ENCODE results near the gene COG6.

Gene COG6

GRCh38 chr13:39655569-39656324 is at the start of gene COG6:
TSS of gene COG6 (plus strand) at chr13:39655662. CDS start at chr13:39655727, 65 bp downstream.
- peak; percentile 87 for DNase-seq

GRCh38 chr13:39605677-39606320 is 49.7 kb upstream of the COG6 start:
- DNase-seq = no peak

GRCh38 chr13:39607876-39608275 is 47.6 kb upstream of the COG6 start:
- DNase-seq = no peak

- peak; percentile 41 for DNase-seq
These were observed 43.3 kb upstream of the COG6 start for GRCh38 chr13:39612023-39612637.

GRCh38 chr13:39616087-39616694 is 39.3 kb upstream of the COG6 start:
- no peak for DNase-seq

- no peak for DNase-seq
These were observed 36.9 kb upstream of the COG6 start for GRCh38 chr13:39618561-39618960.

GRCh38 chr13:39623466-39623865 is 32.0 kb upstream of the COG6 start:
- DNase-seq = no peak

GRCh38 chr13:39631307-39631706 is 24.2 kb upstream of the COG6 start:
- DNase-seq = no peak

- DNase-seq = no peak
These were observed 22.5 kb upstream of the COG6 start for GRCh38 chr13:39632994-39633393.

- no peak for DNase-seq
These were observed 19.9 kb upstream of the COG6 start for GRCh38 chr13:39635564-39635963.

GRCh38 chr13:39637890-39638289 is 17.6 kb upstream of the COG6 start:
- DNase-seq = no peak

- no peak for DNase-seq
These were observed 13.8 kb upstream of the COG6 start for GRCh38 chr13:39641645-39642044.

GRCh38 chr13:39646122-39646521 is 9.3 kb upstream of the COG6 start:
- no peak for DNase-seq

- DNase-seq = no peak
These were observed 357 bp upstream of the COG6 start for GRCh38 chr13:39655041-39655568.

- DNase-seq = no peak
These were observed 839 bp downstream of the COG6 start for GRCh38 chr13:39656325-39656677.

GRCh38 chr13:39663508-39663907 is 8.0 kb downstream of the COG6 start:
- DNase-seq = no peak

GRCh38 chr13:39663958-39664357 is 8.5 kb downstream of the COG6 start:
- DNase-seq = no peak

GRCh38 chr13:39665763-39666162 is 10.3 kb downstream of the COG6 start:
- DNase-seq = no peak

GRCh38 chr13:39670445-39670844 is 15.0 kb downstream of the COG6 start:
- DNase-seq = no peak

GRCh38 chr13:39672378-39673132 is 17.1 kb downstream of the COG6 start:
- no peak for DNase-seq

- no peak for DNase-seq
These were observed 20.4 kb downstream of the COG6 start for GRCh38 chr13:39675904-39676303.

GRCh38 chr13:39676315-39676876 is 20.9 kb downstream of the COG6 start:
- no peak for DNase-seq
